BLaER1 (cell line): ENCODE data around the gene ZNF37A.

Experiments
- H3K27ac ChIP-seq: shearing (Covaris generic); formaldehyde crosslinking; 2 replicates; pipeline ENCODE4 v1.8.1; 2022
- H3K27me3 ChIP-seq: shearing (Covaris generic); formaldehyde crosslinking; 2 replicates; pipeline ENCODE4 v1.8.1; 2022
- H3K36me3 ChIP-seq: shearing (Covaris generic); formaldehyde crosslinking; 2 replicates; pipeline ENCODE4 v1.8.1; 2022
- H3K4me1 ChIP-seq: shearing (Covaris generic); formaldehyde crosslinking; 2 replicates; pipeline ENCODE4 v1.8.1; 2022
- H3K4me2 ChIP-seq: shearing (Covaris generic); formaldehyde crosslinking; 2 replicates; pipeline ENCODE4 v1.8.1; 2022
- H3K4me3 ChIP-seq: shearing (Covaris generic); formaldehyde crosslinking; 2 replicates; pipeline ENCODE4 v1.8.1; 2022
- H3K9ac ChIP-seq: shearing (Covaris generic); formaldehyde crosslinking; 2 replicates; pipeline ENCODE4 v1.8.1; 2022
- H3K9me3 ChIP-seq: shearing (Covaris generic); formaldehyde crosslinking; 2 replicates; pipeline ENCODE4 v1.8.1; 2022
- H4K20me1 ChIP-seq: shearing (Covaris generic); formaldehyde crosslinking; 2 replicates; pipeline ENCODE4 v1.8.1; 2022
- Cebpa-rat ChIP-seq: shearing (Covaris generic); IDR thresholded peaks from 2 replicates; pipeline ENCODE4 v1.8.1; 2022

The ZNF37A gene

GRCh38 chr10:38093816-38094157 is 350 bp upstream of the ZNF37A start:
- H3K36me3 ChIP-seq: peaks cover 34% of the 10 kb centered on the region
- H3K27me3 ChIP-seq: no peaks in the 10 kb centered on the region
- H3K9ac ChIP-seq: peak overlapping the region; percentile 93; the same call in 1 of the 2 replicates
- no peak overlapping the region for H3K27ac ChIP-seq
- peaks cover 14% of the 10 kb centered on the region for H3K4me1 ChIP-seq
- H4K20me1 ChIP-seq: no peaks in the 10 kb centered on the region
- no peak for TF ChIP-seq Cebpa-rat
- peak overlapping the region; percentile 93 for H3K4me2 ChIP-seq
- H3K9me3 ChIP-seq: peaks cover 28% of the 10 kb centered on the region
- H3K4me3 ChIP-seq: peak overlapping the region; percentile 81

DNA sequence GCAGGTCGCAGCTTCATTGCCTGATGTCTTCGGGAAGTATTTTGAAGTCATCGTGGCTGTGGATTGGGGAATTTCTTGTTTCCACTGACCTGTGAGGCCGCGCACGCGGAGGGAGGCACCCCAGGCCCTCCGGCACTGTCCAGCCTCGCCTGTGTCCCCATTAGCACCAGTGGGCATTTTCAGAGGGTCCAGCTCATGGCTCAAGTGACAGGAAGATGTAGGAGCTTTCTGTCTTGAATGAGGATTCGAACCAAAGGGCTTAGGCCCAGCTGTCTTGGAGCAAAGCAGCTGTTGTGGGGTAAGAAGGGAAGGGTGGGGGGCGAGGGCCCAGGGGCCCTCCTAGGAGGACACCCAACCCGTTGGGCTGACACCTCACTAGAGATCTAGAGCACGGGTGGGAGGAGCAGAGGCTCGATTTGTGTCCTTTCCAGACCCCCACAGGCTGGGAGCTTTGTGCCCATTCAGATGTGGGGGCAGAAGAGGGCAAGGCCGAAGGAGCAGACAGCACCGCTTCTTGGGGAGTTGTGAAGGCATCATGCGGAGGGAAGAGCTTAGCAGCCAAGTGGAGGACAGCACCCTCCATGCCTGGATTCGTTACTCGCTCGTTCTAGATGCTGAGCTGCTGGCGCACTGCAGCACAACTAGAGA is 914 bp downstream of the ZNF37A start:
- H3K36me3 ChIP-seq: peaks cover 46% of the 10 kb centered on the region
- peaks cover 14% of the 10 kb centered on the region for H3K4me1 ChIP-seq
- H3K4me2 ChIP-seq: peak overlapping the region; percentile 93
- peak overlapping the region; percentile 95 for H3K27ac ChIP-seq
- H3K4me3 ChIP-seq: peak overlapping the region; percentile 81
- no peaks in the 10 kb centered on the region for H4K20me1 ChIP-seq
- no peak for TF ChIP-seq Cebpa-rat
- no peaks in the 10 kb centered on the region for H3K27me3 ChIP-seq
- peak overlapping the region; percentile 93 for H3K9ac ChIP-seq
- peaks cover 41% of the 10 kb centered on the region for H3K9me3 ChIP-seq

GRCh38 chr10:38102880-38103279 is 8.7 kb downstream of the ZNF37A start:
- no peak overlapping the region for H3K9ac ChIP-seq
- H3K27ac ChIP-seq: no peak overlapping the region
- H3K27me3 ChIP-seq: no peaks in the 10 kb centered on the region
- no peak for TF ChIP-seq Cebpa-rat
- H3K4me2 ChIP-seq: no peak overlapping the region
- peaks cover 97% of the 10 kb centered on the region for H3K9me3 ChIP-seq
- peaks cover 96% of the 10 kb centered on the region for H3K36me3 ChIP-seq
- H3K4me1 ChIP-seq: no peaks in the 10 kb centered on the region
- H4K20me1 ChIP-seq: no peaks in the 10 kb centered on the region
- no peak overlapping the region for H3K4me3 ChIP-seq

- no peaks in the 10 kb centered on the region for H3K4me1 ChIP-seq
- peaks cover 99% of the 10 kb centered on the region for H3K9me3 ChIP-seq
- no peaks in the 10 kb centered on the region for H4K20me1 ChIP-seq
- H3K27me3 ChIP-seq: no peaks in the 10 kb centered on the region
- H3K27ac ChIP-seq: no peak overlapping the region
- H3K9ac ChIP-seq: no peak overlapping the region
- peaks cover 87% of the 10 kb centered on the region for H3K36me3 ChIP-seq
- H3K4me2 ChIP-seq: no peak overlapping the region
- no peak for TF ChIP-seq Cebpa-rat
- H3K4me3 ChIP-seq: 0 out of 2 replicates have a peak overlapping the region, but pooled peaks have one; percentile 18
Measured at GRCh38 chr10:38103756-38104155, 9.6 kb downstream of the ZNF37A start.

DNA sequence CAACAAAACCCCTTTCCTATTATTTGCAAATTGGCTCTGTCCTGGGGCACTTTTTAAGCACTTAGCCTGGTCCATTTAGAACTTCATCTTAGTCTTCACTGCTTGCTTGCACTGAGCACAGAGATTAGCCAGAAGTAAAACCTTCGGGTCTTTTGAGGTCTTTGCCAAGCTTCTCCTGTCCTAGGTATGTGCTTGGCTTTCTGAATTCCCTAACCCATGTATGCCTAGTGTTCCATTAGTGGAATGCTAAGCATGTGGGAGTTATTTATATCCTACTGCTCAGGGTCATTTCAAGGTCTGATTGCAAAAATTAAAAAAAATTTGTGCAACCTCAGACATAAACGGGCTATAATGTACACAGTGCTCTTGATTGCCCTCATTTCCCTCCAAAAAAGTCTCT is 18.0 kb downstream of the ZNF37A start:
- Histone ChIP-seq H3K4me1 (no peaks in the 10 kb centered on the region), H3K36me3 (peaks cover 58% of the 10 kb centered on the region)

DNA sequence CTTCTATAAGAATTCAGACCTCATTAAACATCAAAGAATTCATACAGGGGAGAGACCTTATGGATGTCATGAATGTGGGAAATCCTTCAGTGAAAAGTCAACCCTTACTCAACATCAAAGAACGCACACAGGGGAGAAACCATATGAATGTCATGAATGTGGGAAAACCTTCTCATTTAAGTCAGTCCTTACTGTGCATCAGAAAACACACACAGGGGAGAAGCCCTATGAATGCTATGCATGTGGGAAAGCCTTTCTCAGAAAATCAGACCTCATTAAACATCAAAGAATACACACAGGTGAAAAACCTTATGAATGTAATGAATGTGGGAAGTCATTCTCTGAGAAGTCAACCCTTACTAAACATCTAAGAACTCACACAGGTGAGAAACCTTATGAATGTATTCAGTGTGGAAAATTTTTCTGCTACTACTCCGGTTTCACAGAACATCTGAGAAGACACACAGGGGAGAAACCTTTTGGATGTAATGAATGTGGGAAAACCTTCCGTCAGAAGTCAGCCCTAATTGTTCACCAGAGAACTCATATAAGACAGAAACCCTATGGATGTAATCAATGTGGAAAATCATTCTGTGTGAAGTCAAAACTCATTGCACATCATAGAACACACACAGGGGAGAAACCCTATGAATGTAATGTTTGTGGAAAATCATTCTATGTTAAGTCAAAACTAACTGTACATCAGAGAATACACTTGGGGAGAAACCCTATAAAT is 24.1 kb downstream of the ZNF37A start:
- no peak overlapping the region for H3K9ac ChIP-seq
- H3K9me3 ChIP-seq: peaks cover 100% of the 10 kb centered on the region
- no peaks in the 10 kb centered on the region for H3K4me1 ChIP-seq
- H3K36me3 ChIP-seq: peaks cover 96% of the 10 kb centered on the region
- no peak overlapping the region for H3K27ac ChIP-seq
- no peaks in the 10 kb centered on the region for H4K20me1 ChIP-seq
- no peaks in the 10 kb centered on the region for H3K27me3 ChIP-seq
- H3K4me3 ChIP-seq: peak overlapping the region; percentile 38
- no peak overlapping the region for H3K4me2 ChIP-seq
- TF ChIP-seq Cebpa-rat: no peak

More for the DNA sequence above, 18.0 kb downstream of the ZNF37A start:
- H3K4me3 ChIP-seq: no peak overlapping the region
- H3K4me2 ChIP-seq: no peak overlapping the region
- H3K9me3 ChIP-seq: peaks cover 92% of the 10 kb centered on the region
- H4K20me1 ChIP-seq: no peaks in the 10 kb centered on the region
- H3K27me3 ChIP-seq: no peaks in the 10 kb centered on the region
- no peak overlapping the region for H3K27ac ChIP-seq
- no peak for TF ChIP-seq Cebpa-rat
- H3K9ac ChIP-seq: no peak overlapping the region

DNA sequence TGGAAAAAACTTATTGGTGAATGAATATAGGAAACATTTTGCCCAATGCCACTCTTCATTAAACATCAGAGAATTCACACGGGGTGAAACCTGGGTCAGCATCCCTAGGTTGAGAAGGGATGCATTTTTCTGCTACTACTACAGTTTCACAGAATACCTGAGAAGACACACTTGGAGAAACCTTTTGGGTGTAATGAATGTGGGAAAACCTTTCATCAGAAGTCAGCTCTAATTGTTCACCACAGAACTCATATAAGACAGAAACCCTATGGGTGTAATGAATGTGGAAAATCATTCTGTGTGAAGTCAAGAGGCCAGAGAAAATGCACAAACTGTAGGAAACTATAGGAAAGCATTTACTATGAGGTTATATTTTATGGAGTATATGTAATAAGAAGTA is 24.9 kb downstream of the ZNF37A start:
- Histone ChIP-seq H3K9me3 (peaks cover 100% of the 10 kb centered on the region), H3K9ac (no peak overlapping the region), H3K4me3 (peak overlapping the region; percentile 38), H4K20me1 (no peaks in the 10 kb centered on the region), H3K27me3 (no peaks in the 10 kb centered on the region), H3K4me1 (no peaks in the 10 kb centered on the region), H3K4me2 (no peak overlapping the region), H3K27ac (no peak overlapping the region), H3K36me3 (peaks cover 96% of the 10 kb centered on the region)
- TF ChIP-seq Cebpa-rat: no peak

- TF ChIP-seq Cebpa-rat: no peak
Measured at GRCh38 chr10:38127812-38128211, 33.7 kb downstream of the ZNF37A start.

DNA sequence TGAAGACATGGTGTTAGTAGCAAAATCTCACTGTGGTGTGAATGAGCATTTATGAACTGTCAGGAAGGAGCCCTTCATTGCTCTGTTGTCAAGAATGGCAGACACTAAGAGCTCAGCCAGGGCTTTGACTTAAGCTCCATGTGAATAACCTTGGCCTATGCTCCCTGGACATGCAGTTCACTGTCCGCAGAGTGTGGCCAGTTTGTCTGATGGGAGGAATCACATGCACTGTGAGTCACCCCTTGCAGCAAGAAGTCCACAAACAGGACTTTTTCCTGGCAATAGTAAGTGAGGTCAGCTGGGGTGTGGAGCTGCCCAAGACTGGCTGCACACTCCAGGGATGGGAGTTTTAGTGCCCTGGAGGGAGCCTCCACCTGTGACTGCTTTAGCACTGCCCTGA is 49.5 kb downstream of the ZNF37A start:
- no peaks in the 10 kb centered on the region for H4K20me1 ChIP-seq
- no peak overlapping the region for H3K4me3 ChIP-seq
- H3K27me3 ChIP-seq: no peaks in the 10 kb centered on the region
- H3K4me2 ChIP-seq: no peak overlapping the region
- no peak for TF ChIP-seq Cebpa-rat
- H3K9me3 ChIP-seq: 0 out of 2 replicates have a peak, but pooled peaks cover 3% of the 10 kb centered on the region
- H3K4me1 ChIP-seq: peaks cover 31% of the 10 kb centered on the region
- H3K36me3 ChIP-seq: peaks cover 4% of the 10 kb centered on the region; the same call in 1 of the 2 replicates
- H3K9ac ChIP-seq: no peak overlapping the region
- H3K27ac ChIP-seq: no peak overlapping the region

More at GRCh38 chr10:38127812-38128211, 33.7 kb downstream of the ZNF37A start:
- H3K36me3 ChIP-seq: peaks cover 19% of the 10 kb centered on the region
- H3K4me2 ChIP-seq: no peak overlapping the region
- no peaks in the 10 kb centered on the region for H3K4me1 ChIP-seq
- no peak overlapping the region for H3K27ac ChIP-seq
- no peak overlapping the region for H3K4me3 ChIP-seq
- peaks cover 48% of the 10 kb centered on the region for H3K9me3 ChIP-seq
- H3K27me3 ChIP-seq: no peaks in the 10 kb centered on the region
- H4K20me1 ChIP-seq: no peaks in the 10 kb centered on the region
- no peak overlapping the region for H3K9ac ChIP-seq
